ENCODE results near the gene APOBEC3A. TPM values are rescaled to one million over a fixed set of nuclear protein-coding genes. Genes with fewer than 3 reads are reported as not detected.

Gene APOBEC3A
- total and polyA plus RNA-seq, 2 donors (not counting 1 experiment from before 2014, with no cell fraction given), result 2.8 TPM; not detected in 1

GRCh38 chr22:38936562-38936961 is 20.8 kb upstream of the APOBEC3A start:
- CTCF ChIA-PET, result no interaction called here

GRCh38 chr22:38937036-38937435 is 20.4 kb upstream of the APOBEC3A start:
- Histone ChIP-seq H2AFZ (ENCODE audit: insufficient read depth, low read depth, low read length, poor library complexity, severe bottlenecking) (no peak overlapping the region), H3K36me3 (replicated peaks in 1 of 2; ENCODE audit: control extremely low read depth in 1 of 2, control insufficient read depth in 1 of 2, extremely low read depth in 1 of 2, insufficient read depth in 2 of 2, low read length in 1 of 2) (no peaks in the 10 kb centered on the region), H3K9me3 (ENCODE audit: control extremely low read depth in 1 of 3, control insufficient read depth in 2 of 3, insufficient read depth in 1 of 3, low read length in 2 of 3) (no peaks in the 10 kb centered on the region), H3K4me1 (ENCODE audit: control insufficient read depth in 2 of 2, insufficient read depth in 2 of 2, low read length in 2 of 2) (peaks cover 9% of the 10 kb centered on the region in 2 donors), H3K4me2 (replicated peaks; ENCODE audit: low read depth, low read length, poor library complexity, severe bottlenecking) (no peak overlapping the region), H3K9ac (ENCODE audit: low read length) (no peak overlapping the region), H3K4me3 (ENCODE audit: control extremely low read depth in 1 of 5, extremely low read depth in 1 of 5, insufficient read depth in 1 of 5, low read depth in 2 of 5, low read length in 4 of 5) (no peak overlapping the region), H4K20me1 (ENCODE audit: control insufficient read depth, insufficient read depth, low read length, poor library complexity, severe bottlenecking) (no peaks in the 10 kb centered on the region), H3K79me2 (ENCODE audit: control insufficient read depth, insufficient read depth, low read length) (no peaks in the 10 kb centered on the region), H3K27ac (ENCODE audit: low read length in 2 of 2) (no peak overlapping the region), H3K27me3 (replicated peaks in 1 of 4; ENCODE audit: control extremely low read depth in 1 of 4, control insufficient read depth in 3 of 4, insufficient read depth in 4 of 4, low read length in 3 of 4) (peaks cover 0 to 6% (median 3%) of the 10 kb centered on the region in 4 experiments)
- POLR2A ChIA-PET, result no interaction called here
- intact Hi-C loops (cut with micrococcal nuclease), result no loop called here
- peaks cover 9% of the 10 kb centered on the region for H3K4me1 Mint-ChIP-seq
- H3K4me3 Mint-ChIP-seq, result no peak overlapping the region
- peaks cover 29% of the 10 kb centered on the region for H3K27me3 Mint-ChIP-seq
- CTCF ChIA-PET, result no interaction called here
- no peak overlapping the region for H3K27ac Mint-ChIP-seq
- WGBS (ENCODE audit: insufficient coverage), result 96% methylated on average over 4 of the region's 4 CpGs
- no peak for TF ChIP-seq EZH2 (IDR thresholded peaks at IDR 0.05; ENCODE audit: borderline replicate concordance, insufficient read depth, low read depth, low read length, poor library complexity, severe bottlenecking)
- TF ChIP-seq, protein P1, sequence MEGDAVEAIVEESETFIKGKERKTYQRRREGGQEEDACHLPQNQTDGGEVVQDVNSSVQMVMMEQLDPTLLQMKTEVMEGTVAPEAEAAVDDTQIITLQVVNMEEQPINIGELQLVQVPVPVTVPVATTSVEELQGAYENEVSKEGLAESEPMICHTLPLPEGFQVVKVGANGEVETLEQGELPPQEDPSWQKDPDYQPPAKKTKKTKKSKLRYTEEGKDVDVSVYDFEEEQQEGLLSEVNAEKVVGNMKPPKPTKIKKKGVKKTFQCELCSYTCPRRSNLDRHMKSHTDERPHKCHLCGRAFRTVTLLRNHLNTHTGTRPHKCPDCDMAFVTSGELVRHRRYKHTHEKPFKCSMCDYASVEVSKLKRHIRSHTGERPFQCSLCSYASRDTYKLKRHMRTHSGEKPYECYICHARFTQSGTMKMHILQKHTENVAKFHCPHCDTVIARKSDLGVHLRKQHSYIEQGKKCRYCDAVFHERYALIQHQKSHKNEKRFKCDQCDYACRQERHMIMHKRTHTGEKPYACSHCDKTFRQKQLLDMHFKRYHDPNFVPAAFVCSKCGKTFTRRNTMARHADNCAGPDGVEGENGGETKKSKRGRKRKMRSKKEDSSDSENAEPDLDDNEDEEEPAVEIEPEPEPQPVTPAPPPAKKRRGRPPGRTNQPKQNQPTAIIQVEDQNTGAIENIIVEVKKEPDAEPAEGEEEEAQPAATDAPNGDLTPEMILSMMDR (IDR thresholded peaks at IDR 0.05), result no peak
- ATAC-seq (ENCODE audit: low read depth) (no peak), DNase-seq (no peak)
- no peaks in the 10 kb centered on the region for H3K9me3 Mint-ChIP-seq (ENCODE audit: insufficient read depth)

More at GRCh38 chr22:38936562-38936961, 20.8 kb upstream of the APOBEC3A start:
- DNase-seq (no peak), ATAC-seq (ENCODE audit: low read depth) (no peak)
- POLR2A ChIA-PET, result no interaction called here
- Mint-ChIP-seq H3K27me3 (peaks cover 27% of the 10 kb centered on the region), H3K4me3 (no peak overlapping the region), H3K9me3 (ENCODE audit: insufficient read depth) (no peaks in the 10 kb centered on the region), H3K4me1 (peaks cover 5% of the 10 kb centered on the region), H3K27ac (no peak overlapping the region)
- Histone ChIP-seq H3K4me3 (ENCODE audit: control extremely low read depth in 1 of 5, extremely low read depth in 1 of 5, insufficient read depth in 1 of 5, low read depth in 2 of 5, low read length in 4 of 5) (no peak overlapping the region), H3K4me2 (replicated peaks; ENCODE audit: low read depth, low read length, poor library complexity, severe bottlenecking) (no peak overlapping the region), H4K20me1 (ENCODE audit: control insufficient read depth, insufficient read depth, low read length, poor library complexity, severe bottlenecking) (no peaks in the 10 kb centered on the region), H2AFZ (ENCODE audit: insufficient read depth, low read depth, low read length, poor library complexity, severe bottlenecking) (no peak overlapping the region), H3K36me3 (replicated peaks in 1 of 2; ENCODE audit: control extremely low read depth in 1 of 2, control insufficient read depth in 1 of 2, extremely low read depth in 1 of 2, insufficient read depth in 2 of 2, low read length in 1 of 2) (no peaks in the 10 kb centered on the region), H3K79me2 (ENCODE audit: control insufficient read depth, insufficient read depth, low read length) (no peaks in the 10 kb centered on the region), H3K27me3 (replicated peaks in 1 of 4; ENCODE audit: control extremely low read depth in 1 of 4, control insufficient read depth in 3 of 4, insufficient read depth in 4 of 4, low read length in 3 of 4) (peaks cover 0 to 6% (median 3%) of the 10 kb centered on the region in 4 experiments), H3K4me1 (ENCODE audit: control insufficient read depth in 2 of 2, insufficient read depth in 2 of 2, low read length in 2 of 2) (peaks cover 4 to 5% of the 10 kb centered on the region in 2 donors), H3K27ac (ENCODE audit: low read length in 2 of 2) (no peak overlapping the region), H3K9ac (ENCODE audit: low read length) (no peak overlapping the region), H3K9me3 (ENCODE audit: control extremely low read depth in 1 of 3, control insufficient read depth in 2 of 3, insufficient read depth in 1 of 3, low read length in 2 of 3) (no peaks in the 10 kb centered on the region)
- TF ChIP-seq EZH2 (IDR thresholded peaks at IDR 0.05; ENCODE audit: borderline replicate concordance, insufficient read depth, low read depth, low read length, poor library complexity, severe bottlenecking), result no peak
- TF ChIP-seq, protein P1 (IDR thresholded peaks at IDR 0.05), result no peak
- WGBS (ENCODE audit: insufficient coverage), result 92% methylated on average over 17 of the region's 17 CpGs
- intact Hi-C loops (cut with micrococcal nuclease), result no loop called here

All from B cell (primary cell).